Limb (tissue), 2 donors: ENCODE measurements around the gene LARGE1.

Experiments
- DNase-seq, 2 donors: peaks; one replicate each; pipeline ENCODE4 v3.0.0-alpha.2; 2016; ENCODE audit errors: extremely low spot score in 2 of 2

The LARGE1 gene

DNA sequence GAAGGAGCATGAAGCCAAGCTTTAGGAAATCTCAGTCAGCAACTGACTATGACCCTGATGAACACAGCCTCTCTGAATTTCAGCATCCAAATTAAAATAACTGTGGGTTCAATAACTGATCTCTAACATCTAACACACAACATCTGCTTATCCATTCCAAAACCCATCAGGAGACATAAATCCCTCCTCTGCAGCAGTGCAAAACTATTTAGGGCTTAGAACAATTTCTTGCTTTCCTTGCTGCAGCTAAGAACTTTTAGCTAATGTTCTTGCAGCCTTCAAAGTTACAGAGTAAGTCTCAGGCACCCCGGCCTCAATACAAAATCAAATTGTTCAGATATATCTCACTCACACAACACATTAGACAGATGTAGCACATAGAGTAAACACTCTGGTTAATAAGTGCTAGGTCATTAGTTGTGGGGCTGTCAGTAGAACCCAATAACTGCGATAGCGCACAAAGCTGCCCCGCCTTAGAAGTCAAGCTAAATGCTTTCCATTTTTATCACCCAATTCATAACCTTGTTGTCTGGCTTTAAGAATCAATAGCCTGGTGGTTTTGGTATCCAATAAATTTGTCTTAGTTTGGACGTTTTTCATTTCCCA lies 139.6 kb downstream of the LARGE1 start:
- DNase-seq: no peak

DNA sequence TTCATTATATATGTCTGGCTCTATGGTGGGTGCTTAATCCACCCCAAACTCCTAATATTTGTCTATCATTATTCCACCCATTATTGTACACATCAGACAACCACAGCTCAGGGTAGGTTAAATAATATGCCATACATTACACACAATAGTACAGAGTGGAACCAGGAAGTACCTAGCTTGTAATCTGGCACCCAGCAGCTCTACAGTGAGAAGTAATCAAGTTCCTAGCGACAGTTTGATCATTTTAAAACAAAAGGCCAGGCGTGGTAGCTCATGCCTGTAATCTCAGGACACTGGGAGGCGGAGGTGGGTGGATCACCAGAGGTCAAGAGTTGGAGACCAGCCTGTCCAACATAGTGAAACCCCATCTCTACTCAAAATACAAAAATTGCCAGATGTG lies 141.0 kb downstream of the LARGE1 start:
- DNase-seq: no peak

DNA sequence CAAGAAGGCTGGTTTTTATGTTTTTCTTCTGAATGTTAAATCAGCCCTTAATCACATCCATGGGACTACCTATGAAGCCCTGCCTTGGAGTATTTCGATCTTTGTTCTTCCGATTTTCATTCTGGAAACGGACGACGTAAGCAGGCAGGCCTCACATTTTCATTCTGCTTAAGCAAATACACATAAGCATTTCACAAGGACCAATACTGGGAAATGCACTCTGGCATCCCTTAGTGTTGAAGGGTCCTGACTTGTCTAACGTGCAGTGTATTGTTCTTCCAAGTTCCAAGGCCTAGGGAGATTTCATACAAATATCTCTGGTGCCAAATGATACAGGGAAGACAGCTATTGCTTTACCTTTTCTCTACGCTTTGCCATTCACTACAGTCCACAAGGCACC lies 143.8 kb downstream of the LARGE1 start:
- no peak for DNase-seq

DNA sequence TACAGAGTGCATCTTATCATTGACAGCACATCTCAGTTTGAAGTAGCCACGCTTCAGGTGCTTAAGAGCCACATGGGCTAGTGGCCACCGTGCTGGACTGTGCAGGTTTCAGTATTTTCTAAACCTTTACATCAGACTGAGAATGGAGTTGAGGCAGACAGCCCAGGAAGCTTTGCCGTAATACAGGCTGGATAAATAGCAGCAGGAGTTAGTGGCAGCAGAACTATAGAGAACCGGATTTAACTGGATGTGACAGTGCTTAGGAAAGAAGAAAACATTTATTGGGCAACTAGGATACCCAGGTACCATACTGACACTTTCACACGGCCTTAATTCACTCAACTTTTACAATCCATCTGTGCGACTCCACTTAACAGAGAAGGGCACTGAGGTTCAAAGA lies 145.5 kb downstream of the LARGE1 start:
- no peak for DNase-seq

DNA sequence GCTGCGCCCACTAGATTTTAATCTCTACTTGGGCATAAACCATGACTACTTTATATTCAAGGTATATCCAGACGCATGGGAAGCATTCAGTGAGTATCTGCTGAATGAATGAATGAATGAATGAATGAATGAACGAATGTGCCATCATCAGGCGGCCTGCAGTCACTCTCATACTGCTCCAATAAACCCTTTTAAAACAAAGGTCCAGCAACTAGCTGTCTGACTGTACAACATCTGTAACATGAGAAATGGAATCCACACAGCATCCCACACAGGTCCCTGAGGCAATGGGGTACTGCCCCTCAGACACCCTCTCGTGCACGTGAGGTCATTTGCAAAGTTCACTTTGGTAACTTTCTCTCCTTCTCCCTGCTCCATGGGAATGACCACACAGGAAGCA lies 147.5 kb downstream of the LARGE1 start:
- DNase-seq: no peak

DNA sequence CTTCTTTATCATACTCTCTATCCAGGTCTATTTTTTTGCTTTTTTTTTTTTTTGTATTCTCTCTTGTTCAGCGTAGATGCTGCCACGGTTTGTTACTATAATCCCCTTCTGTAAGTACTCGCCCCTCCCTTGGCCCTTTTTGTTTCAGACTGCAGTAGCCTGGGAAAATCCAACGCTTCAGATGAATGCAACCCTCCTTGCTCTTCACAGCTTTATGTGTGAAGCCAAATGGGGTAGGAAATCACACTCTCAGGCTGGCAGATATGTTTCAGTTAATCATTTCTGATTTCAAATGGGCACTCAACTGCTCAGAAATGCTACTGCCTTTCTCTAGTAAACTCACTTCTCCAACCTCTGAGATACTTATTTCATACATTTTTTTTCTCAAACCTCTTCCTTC lies 149.1 kb downstream of the LARGE1 start:
- DNase-seq: no peak

DNA sequence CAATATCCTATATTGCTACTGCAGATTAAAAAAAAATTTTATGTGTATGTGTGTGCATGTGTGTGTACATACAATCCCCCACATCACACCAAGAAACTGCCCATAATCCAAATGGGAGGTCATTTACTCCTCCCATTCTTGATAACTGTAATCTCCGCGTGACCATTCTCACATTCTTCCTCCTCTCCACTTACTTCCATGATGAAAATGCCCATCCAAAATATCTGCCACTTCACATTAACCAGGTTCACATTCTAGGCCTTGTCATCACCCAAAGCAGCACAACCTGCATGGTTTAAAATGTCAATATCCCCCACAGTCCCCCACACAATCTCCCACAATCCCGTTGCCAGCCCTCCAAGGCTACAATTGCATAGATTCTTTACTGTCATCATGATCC lies 149.6 kb downstream of the LARGE1 start:
- DNase-seq: no peak

DNA sequence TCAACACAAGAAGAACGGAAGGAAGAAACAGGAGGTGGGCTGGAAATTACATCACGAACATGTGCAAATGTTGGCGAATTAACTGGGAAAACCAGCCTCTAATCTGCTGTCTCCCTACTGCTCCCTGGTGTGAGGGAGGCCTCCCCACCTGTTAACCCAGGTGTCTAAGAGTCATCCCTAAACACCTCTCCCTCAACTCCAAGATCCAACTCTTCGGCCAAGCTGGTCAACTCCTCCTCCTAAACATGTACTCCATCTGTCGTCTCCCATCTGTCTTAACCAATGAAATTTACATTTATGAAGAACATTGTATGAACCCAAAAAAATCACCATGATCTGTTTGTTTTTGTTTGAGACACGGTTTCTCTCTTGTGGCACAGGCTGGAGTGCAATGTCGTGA lies 154.2 kb downstream of the LARGE1 start:
- no peak for DNase-seq

DNA sequence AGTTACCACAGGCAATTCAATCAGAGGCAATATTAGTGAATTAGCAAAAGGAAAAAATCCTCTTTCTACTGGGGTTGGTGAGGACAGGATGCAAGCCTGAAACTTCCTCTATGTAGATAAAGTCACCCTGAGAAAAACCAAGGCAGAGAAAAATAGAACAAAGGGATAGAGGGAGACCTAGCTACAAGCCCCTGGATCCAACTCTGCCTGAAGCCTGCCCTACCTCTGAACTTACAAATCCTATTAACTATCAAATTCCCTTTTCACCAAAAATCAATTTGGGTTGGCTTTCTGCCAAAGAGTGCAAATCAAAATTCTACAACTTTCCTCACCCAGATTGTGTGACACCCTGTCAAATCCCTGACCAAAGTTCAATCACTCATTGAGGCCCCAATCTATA lies 161.3 kb downstream of the LARGE1 start:
- DNase-seq: no peak

DNA sequence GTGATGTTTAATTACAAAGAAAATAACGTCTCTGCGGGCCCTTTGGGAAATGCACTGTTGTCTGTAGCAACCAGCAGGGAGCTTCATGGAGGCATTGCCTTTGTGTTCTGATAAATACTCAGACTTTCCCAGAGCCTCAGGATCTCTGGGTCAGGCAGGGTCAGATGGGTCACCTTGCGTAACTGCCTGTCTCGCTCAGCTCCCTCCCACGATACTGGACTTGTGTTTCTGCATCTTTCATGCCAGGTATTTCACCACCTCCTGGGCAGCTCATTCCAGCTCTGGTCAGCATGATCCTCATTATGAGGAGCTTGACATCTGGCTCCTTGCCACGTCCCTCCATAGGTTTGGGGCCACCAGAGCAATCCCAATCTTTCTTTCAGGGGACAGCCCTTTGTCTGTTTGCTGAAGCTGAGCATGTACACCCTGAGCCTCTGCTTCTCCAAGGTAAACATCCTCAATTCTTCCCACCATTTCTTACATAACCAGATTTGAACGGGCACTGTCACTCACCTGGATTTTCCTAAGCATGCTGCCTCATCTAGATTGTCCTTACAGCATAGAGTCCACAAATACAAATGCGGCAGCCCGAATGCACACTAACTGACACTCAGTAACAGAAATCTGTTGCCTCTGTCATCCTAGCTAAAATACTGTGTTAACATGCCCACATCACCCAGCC lies 162.3 kb downstream of the LARGE1 start:
- DNase-seq: no peak

DNA sequence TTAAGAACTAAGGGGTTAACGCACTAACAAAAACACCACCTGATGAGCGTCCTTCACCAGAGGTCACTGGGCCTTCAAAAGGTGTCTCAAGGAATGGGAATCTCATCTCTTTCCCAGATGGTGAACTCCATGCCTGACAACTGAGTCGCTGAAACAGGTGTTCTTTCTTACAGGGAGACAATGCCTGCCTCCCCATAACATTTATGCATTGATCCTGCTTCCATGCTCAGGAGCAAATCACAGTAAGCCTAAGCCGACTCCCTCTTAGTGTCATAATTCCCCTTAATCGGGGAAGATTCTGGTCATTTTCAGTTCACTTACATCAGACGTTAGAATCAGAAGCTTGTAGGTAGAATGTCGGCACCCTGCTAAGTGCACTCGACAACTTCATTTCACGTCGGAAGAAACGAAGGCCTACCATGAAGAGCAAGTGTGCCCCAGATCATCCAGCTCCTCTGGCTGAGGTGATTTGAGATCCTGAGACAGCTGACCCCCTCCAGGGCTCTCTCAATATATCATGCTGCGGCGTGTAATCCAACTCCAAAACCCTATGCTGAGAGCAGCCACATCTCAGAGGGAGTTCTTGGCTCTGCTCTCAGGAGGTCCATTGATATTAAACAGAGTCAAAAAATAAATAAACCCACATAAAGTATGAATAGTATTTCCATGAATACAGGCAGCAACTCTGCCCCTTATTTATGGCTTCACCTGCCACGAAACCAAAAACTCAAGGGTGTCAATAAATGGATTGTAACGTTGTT lies 163.1 kb downstream of the LARGE1 start:
- DNase-seq: no peak

DNA sequence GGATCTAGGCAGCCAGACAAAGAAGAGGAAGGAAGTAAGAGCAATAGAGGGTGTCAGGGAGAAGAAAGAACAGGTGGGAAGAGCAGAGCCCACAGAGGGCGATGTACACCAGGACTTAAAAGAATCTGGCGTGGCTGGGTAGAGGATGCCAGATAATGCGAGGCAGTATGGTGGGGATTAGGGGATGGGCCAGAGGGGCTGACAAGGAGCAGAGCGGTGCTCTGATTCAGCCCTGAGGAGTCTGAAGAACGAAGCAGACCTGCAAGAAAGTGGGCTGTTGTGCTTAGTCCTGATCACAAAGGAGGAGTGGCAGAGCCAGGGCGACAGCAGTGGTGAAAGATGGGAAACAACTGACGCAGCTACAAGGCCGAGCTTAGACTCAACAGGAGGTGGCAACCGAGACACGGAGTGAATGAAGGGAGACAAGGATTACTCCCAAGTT lies 163.7 kb downstream of the LARGE1 start:
- no peak for DNase-seq

DNA sequence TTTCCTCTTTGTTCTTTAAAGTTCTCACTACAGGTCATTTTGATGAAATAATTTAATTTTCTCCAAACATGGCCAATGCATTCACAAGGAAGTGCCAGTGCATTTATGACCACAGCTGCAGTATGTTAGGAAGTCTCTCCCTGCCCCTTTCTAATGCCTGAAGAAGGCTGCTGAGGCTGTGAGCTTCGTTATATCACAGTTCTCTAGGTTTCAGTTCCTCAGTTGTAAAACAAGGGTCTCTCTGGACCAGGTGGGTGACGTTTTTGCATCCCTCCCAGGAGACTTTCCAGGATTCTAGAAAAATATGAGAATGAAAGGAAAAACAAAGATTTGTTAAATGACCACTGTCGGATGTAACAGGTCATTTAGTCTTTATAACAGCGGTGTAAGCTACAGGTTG lies 171.6 kb downstream of the LARGE1 start:
- no peak for DNase-seq

DNA sequence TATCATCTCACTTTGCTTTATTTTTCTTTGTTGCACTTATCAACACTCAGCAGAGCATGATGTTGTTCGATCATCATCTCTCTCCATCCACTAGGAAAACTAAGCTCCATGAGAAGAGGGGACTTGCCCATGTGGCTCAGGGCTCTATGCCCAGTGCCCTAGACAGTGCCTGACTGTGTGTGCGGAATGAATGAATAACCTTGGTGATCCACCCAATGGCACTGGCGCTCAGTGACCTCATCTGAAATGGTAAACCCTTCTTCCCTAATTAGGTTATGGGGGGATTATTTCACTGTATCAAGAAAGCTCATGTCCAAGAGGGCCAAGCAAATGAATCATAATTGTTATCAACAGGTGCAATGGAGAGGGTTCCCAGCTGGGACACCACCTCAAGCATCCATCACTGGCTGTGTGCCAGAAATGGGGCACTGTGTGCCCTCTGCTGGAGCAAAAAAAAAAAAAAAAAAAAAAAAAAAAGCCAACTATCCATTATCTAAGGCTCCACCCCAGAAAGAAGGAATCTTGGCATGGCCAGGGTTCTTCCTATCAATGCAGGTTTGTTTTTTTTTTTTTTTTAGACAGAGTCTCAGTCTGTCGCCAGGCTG lies 172.6 kb downstream of the LARGE1 start:
- no peak for DNase-seq

DNA sequence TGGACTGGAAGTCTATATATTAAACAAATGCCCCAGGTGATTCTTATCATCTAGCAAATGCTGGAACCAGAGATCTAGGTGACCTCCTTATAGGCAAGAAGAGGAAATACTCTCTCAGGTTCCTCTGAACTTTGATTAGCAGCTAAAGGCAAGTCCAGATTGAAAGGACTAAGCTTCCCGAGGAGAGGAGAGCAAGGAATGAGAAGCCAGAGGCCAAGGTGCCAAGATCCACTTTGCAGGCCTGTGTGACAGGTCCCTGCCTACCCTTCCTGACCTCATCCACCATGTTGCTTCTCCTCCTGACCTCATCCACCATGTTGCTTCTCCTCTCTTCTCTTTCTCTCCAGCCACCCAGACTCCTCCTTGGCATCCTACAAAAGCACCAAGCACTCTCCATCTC lies 173.2 kb downstream of the LARGE1 start:
- no peak for DNase-seq

DNA sequence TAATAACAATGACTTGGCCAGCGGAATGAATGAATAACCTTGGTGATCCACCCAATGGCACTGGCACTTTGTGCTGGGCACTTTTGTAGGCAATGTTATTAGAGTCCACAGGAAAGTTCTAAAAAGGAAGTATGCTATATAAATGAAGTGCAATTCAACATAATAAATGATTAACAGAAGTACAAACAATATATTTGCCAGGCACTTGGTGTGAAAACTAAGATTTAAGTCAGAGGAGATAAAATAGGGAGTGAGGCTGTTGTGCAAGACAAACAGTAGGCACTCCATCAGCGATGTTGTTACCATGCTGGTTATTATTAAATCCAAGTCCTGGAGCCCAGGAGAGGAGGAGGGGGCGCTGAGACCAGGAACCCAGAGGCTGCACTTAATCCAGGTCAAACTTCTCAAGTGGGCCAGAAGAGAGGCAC lies 173.8 kb downstream of the LARGE1 start:
- DNase-seq: no peak

DNA sequence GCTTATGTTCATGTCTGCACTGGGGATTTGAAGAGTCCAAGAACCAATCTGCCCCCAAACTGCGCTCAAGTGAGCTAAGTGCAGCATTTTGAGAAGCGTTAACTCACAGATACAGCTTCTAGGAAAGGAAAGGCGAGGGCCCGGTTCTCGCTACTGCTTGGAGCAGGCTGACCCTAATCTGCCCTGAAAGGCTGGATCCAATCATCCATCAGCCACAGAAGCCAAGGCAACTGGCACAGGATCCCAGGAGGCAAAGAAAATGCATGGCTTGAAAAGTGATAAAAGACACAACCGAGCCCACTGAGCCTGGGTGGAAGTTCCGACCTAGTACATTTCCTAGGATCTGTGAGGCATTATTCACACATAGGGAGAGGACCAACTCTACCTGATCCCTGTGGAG lies 174.8 kb downstream of the LARGE1 start:
- DNase-seq: no peak

DNA sequence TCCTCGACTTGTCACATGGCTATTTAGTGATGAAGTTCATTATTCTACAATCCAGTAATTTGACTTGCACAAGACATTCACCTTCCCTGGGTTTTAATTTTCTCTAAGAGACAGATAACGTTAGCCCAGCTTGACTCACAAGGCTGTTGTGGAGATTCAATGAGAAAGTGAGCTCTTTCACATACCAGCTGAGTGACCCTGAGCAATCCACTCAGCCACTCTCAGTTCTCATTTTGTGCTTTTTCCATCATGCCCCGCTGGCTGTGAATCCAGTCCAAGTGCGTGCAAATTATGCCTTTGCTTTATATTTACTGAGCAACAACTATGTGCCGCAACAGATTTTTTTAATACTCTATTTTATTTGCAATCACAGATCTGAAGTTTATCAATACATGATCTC lies 176.5 kb downstream of the LARGE1 start:
- DNase-seq: no peak

DNA sequence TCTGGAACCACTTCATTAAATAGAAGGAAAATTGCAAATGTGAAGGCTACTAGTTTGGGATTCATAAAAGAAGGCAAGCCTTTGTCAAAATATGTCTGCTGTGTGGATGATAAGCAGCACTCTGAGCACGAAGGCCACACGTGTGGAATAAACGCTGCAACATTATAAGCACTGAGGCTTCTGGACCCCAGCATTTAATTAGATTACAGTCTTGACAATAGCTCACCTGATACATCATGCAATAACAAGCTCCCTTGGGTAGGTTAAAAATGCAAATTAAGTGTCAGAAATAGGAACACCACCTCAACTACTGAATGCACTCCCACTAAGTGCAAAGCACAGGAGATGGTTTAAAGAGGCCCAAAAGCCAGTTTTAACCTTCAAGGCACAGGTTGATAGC lies 179.3 kb downstream of the LARGE1 start:
- no peak for DNase-seq

DNA sequence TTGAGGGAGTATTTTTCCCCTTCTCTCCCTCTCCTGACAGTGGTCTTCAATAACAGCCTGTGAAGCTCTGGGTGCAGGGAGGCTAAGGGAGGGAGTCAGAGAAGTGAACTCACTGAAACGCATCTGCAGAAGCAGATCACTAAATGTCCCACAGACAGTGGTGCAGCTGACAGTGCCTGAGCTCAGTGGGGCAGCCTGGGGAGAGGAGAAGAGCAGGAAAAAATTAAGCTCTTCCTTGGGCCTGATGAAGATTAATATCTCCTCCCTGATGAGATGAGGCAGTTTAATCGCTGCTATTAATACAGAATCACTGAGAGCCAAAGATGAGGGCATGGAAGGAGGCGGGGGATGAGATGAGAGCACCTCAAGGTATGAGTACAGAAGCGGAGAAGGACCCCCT lies 180.8 kb downstream of the LARGE1 start:
- DNase-seq: no peak

DNA sequence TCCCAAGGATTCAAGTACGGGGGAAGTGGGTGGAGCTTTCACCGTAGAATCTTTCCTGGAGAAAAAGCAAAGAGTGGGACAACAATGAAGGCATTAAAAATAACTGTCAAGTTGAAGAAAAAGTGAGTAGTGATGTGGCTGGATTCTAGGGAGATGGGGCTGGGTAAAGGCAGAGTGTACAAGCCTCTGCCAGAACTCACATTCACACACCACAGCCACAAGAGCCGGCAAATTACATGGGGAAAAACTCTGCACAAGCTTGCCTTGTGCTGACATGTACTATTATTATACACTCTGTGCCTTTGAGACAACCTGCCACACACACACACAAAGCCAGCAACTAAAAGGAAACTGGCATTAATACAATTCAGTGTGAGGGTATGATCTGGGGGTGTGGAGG lies 182.6 kb downstream of the LARGE1 start:
- DNase-seq: no peak

DNA sequence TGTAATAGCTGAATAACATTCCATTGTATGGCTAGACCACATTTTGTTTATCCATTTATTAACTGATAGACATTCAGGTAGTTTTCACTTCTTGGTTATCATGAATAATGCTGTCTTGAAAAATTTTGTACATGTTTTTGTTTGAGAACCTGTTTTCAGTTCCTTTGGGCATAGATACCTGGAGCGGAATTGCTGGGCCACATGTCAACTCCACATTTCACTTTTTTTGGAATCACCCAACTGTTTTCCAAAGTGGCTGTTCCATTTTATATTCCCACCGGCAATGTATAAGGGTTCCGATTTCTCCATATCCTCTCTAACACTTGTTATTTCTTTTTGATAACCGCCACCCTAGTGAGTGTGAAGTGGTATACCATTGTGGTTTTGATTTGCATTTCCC lies 184.3 kb downstream of the LARGE1 start:
- DNase-seq: no peak
